K562 (cell line): Measurements from ENCODE around the gene RHEBL1. TPM values are rescaled to one million over a fixed set of nuclear protein-coding genes. Genes with fewer than 3 reads are reported as not detected.

Source experiments
- ATAC-seq: fragments of 200-7000 bp; cut with Tn5 transposase; 3 replicates; pipeline ENCODE4 v1.9.1; 2020; ENCODE audit warnings: moderate library complexity
- BruUV-seq: library from RNA; stranded (reverse); fragments of 400-500 nt; replicated peaks from 2 replicates; lab custom pipeline; 2021; lab: Mats Ljungman, UMichigan
- CTCF ChIA-PET: fragments of 300-600 bp; formaldehyde crosslinking; extraction: SDS; loops from one replicate; lab custom pipeline; 2021; ENCODE audit warnings: low intra/inter-chr PET ratio; lab: Yijun Ruan, JAX
- POLR2A ChIA-PET: fragments of 300-600, 350-650 bp; sonication (Branson Sonifier 250); formaldehyde crosslinking; extraction: SDS; loops from one replicate; lab custom pipeline; 2021; ENCODE audit warnings: antibody characterized with exemption, inconsistent platforms; lab: Yijun Ruan, JAX
- DNase-seq, 4 experiments: peaks; one replicate each; pipeline versions ENCODE4 v3.0.0 to v3.0.0-alpha.2; 2011 to 2018; ENCODE audit warnings: low spot score in 3 of 4, mixed read lengths in 3 of 4; ENCODE audit errors: extremely low read depth in 1 of 4
- FAIRE-seq: peaks from 2 replicates; lab custom pipeline; 2011; peaks lifted over from hg19 to GRCh38; lab: Jason Lieb, UNC
- H2AFZ ChIP-seq: 2 replicates; pipeline ENCODE4 v1.6.0; 2011; ENCODE audit warnings: low read depth, low read length, control low read depth, inconsistent platforms
- H3K27ac ChIP-seq: fragments of 200-600 bp; 3 replicates; pipeline ENCODE4 v1.8.0; 2011; ENCODE audit warnings: low read depth, mild to moderate bottlenecking, control low read depth, inconsistent platforms, low read length, moderate library complexity, mixed read lengths; ENCODE audit errors: extremely low read depth
- H3K27me3 ChIP-seq, 2 experiments: fragments of 300-600 bp in 1 of 2; 2 replicates in 1 of 2; 3 replicates in 1 of 2; pipeline versions ENCODE4 v1.6.0 to v1.8.0; 2011; ENCODE audit warnings: inconsistent platforms in 2 of 2, low read length in 2 of 2, mild to moderate bottlenecking in 1 of 2, mixed read lengths in 1 of 2, moderate library complexity in 1 of 2; ENCODE audit not compliant: control insufficient read depth in 2 of 2, insufficient read depth in 2 of 2
- H3K36me3 ChIP-seq: fragments of 300-600 bp; 3 replicates; pipeline ENCODE4 v1.8.0; 2011; ENCODE audit warnings: mild to moderate bottlenecking, low read length, inconsistent platforms; ENCODE audit not compliant: control insufficient read depth, insufficient read depth
- H3K4me1 ChIP-seq, 2 experiments: fragments of 200-600 bp in 1 of 2; replicated peaks in 1 of 2; 2 replicates in 1 of 2; 3 replicates in 1 of 2; pipeline versions ENCODE4 v1.5.1 to v1.8.0; 2011; ENCODE audit warnings: inconsistent platforms in 2 of 2, low read length in 2 of 2, mild to moderate bottlenecking in 1 of 2, mixed read lengths in 1 of 2, moderate library complexity in 1 of 2; ENCODE audit not compliant: control insufficient read depth in 2 of 2, insufficient read depth in 2 of 2
- H3K4me2 ChIP-seq: 2 replicates; pipeline ENCODE4 v1.6.1; 2011; ENCODE audit warnings: low read length, control low read depth, inconsistent platforms, mixed read lengths; ENCODE audit not compliant: insufficient read depth
- H3K4me3 ChIP-seq: fragments of 200-600 bp; sonication (generic), shearing (Covaris generic); 2 replicates; pipeline ENCODE4 v1.5.1; 2016; ENCODE audit warnings: control low read depth, inconsistent platforms
- H3K79me2 ChIP-seq: fragments of 200-600 bp; 3 replicates; pipeline ENCODE4 v1.8.0; 2011; ENCODE audit warnings: low read length, inconsistent platforms; ENCODE audit not compliant: control insufficient read depth, insufficient read depth
- H3K9ac ChIP-seq, 2 experiments: 2 replicates each; pipeline versions ENCODE4 v1.6.0 to v1.6.1; 2011; ENCODE audit warnings: low read depth in 2 of 2, low read length in 2 of 2, control low read depth in 1 of 2, inconsistent platforms in 1 of 2, mild to moderate bottlenecking in 1 of 2, mixed read lengths in 1 of 2; ENCODE audit not compliant: insufficient read depth in 1 of 2
- H3K9me1 ChIP-seq: one replicate; pipeline ENCODE4 v1.6.0; 2011; ENCODE audit warnings: inconsistent platforms, mild to moderate bottlenecking, low read length, moderate library complexity; ENCODE audit not compliant: control insufficient read depth, insufficient read depth
- H3K9me3 ChIP-seq: replicated peaks from 2 replicates; pipeline ENCODE4 v1.5.1; 2011; ENCODE audit warnings: low read depth, low read length, inconsistent platforms; ENCODE audit not compliant: control insufficient read depth, insufficient read depth
- H4K20me1 ChIP-seq: replicated peaks from 2 replicates; pipeline ENCODE4 v1.6.1; 2011; ENCODE audit warnings: low read length, inconsistent platforms, mixed read lengths; ENCODE audit not compliant: control insufficient read depth, insufficient read depth
- AFF4 ChIP-seq: sonication (generic); formaldehyde crosslinking; IDR thresholded peaks from 2 replicates; pipeline ENCODE4 v1.8.0; 2023; ENCODE audit warnings: mild to moderate bottlenecking, missing genetic modification reagents
- E2F4 ChIP-seq: sonication (generic); formaldehyde crosslinking; IDR thresholded peaks from 2 replicates; pipeline ENCODE4 v1.8.0; 2022; ENCODE audit warnings: mild to moderate bottlenecking, low read depth, missing genetic modification reagents
- ELF1 ChIP-seq: fragments of 200-800 bp; sonication (Bioruptor generic); IDR thresholded peaks from 2 replicates; pipeline ENCODE4 v1.6.1; 2016; ENCODE audit warnings: missing genetic modification characterization, missing compliant biosample characterization
- ETV6 ChIP-seq, 3 experiments: fragments of 150-350 bp in 1 of 3; sonication (generic) in 1 of 3; formaldehyde crosslinking in 1 of 3; IDR thresholded peaks; 2 replicates each; pipeline versions ENCODE4 v1.6.1 to v1.8.0; 2014 to 2022; ENCODE audit warnings: borderline replicate concordance in 2 of 3, low read depth in 2 of 3, antibody characterized with exemption in 1 of 3, low read length in 1 of 3, mild to moderate bottlenecking in 1 of 3, missing genetic modification reagents in 1 of 3
- HMGN3 ChIP-seq: IDR thresholded peaks from 2 replicates; pipeline ENCODE4 v1.6.1; 2011; ENCODE audit warnings: borderline replicate concordance, low read depth, mild to moderate bottlenecking, mixed read lengths, low read length; ENCODE audit not compliant: insufficient read length; ENCODE audit errors: extremely low read depth
- NBN ChIP-seq: fragments of 450-650 bp; IDR thresholded peaks from 2 replicates; pipeline ENCODE4 v1.6.1; 2016; ENCODE audit warnings: low read depth, mild to moderate bottlenecking
- PHF21A ChIP-seq: fragments of 450-650 bp; IDR thresholded peaks from 2 replicates; pipeline ENCODE4 v1.6.1; 2017; ENCODE audit warnings: low read depth, borderline replicate concordance
- SMARCA4 ChIP-seq: fragments of 450-650 bp; IDR thresholded peaks from 2 replicates; pipeline ENCODE4 v1.6.1; 2016
- TAL1 ChIP-seq: fragments of 450-650 bp; IDR thresholded peaks from 2 replicates; pipeline ENCODE4 v1.6.1; 2016; ENCODE audit warnings: mild to moderate bottlenecking
- ZNF431 ChIP-seq: sonication (generic); formaldehyde crosslinking; IDR thresholded peaks from 2 replicates; pipeline ENCODE4 v1.8.0; 2022; ENCODE audit warnings: mild to moderate bottlenecking, missing genetic modification reagents
- WGBS: fragments of 100-300 bp; shearing (Covaris generic); methylation state at CpG from one replicate; pipeline ENCODE4 v1.1.6; 2016; ENCODE audit warnings: low coverage, mixed read lengths; ENCODE audit not compliant: insufficient coverage; ENCODE audit errors: missing lambda C conversion rate; 5-methylcytosine and 5-hydroxymethylcytosine counted together
- in situ Hi-C: fragments of 300-500 bp; cut with MboI; formaldehyde crosslinking; loops from 4 replicates; pipeline ENCODE4 v1.15.0; 2018; ENCODE audit warnings: inconsistent platforms, mixed read lengths
- intact Hi-C: fragments of 100-400 bp; cut with micrococcal nuclease; formaldehyde crosslinking; loops from 2 replicates; pipeline ENCODE4 v1.14.2; 2022
- polyA plus RNA-seq, 8 experiments: library from polyadenylated mRNA; depleted of rRNA in 4 of 8; stranded (reverse) in 5 of 8; unstranded in 3 of 8; fragments of >200 nt; fragmentation: Nextera tagmentation in 2 of 8; fragmentation: Illumina TruSeq in 1 of 8; extraction: Ambion mirVana in 2 of 8; extraction: Trizol in 1 of 8; gene quantifications; 2 replicates each; pipeline versions ENCODE4 v1.2.1 to v1.2.3, GENCODE V29; 2011 to 2014; ENCODE audit warnings: inconsistent platforms in 1 of 8, missing spikeins in 1 of 8
- total RNA-seq, 7 experiments: library from RNA; depleted of rRNA in 6 of 7; stranded (reverse); fragments of >200 nt in 6 of 7; fragmentation: Illumina TruSeq in 2 of 7; extraction: Trizol in 2 of 7; gene quantifications; 2 replicates each; pipeline versions ENCODE4 v1.2.1 to v1.2.3, GENCODE V29; 2011 to 2021; ENCODE audit warnings: low replicate concordance in 1 of 7

The RHEBL1 gene
- total and polyA plus RNA-seq, 9 of the 15 experiments (the other 6 are each of a cell fraction or from before 2014, with no cell fraction given), result 4.3 to 36.1 (median 8.2) TPM

DNA sequence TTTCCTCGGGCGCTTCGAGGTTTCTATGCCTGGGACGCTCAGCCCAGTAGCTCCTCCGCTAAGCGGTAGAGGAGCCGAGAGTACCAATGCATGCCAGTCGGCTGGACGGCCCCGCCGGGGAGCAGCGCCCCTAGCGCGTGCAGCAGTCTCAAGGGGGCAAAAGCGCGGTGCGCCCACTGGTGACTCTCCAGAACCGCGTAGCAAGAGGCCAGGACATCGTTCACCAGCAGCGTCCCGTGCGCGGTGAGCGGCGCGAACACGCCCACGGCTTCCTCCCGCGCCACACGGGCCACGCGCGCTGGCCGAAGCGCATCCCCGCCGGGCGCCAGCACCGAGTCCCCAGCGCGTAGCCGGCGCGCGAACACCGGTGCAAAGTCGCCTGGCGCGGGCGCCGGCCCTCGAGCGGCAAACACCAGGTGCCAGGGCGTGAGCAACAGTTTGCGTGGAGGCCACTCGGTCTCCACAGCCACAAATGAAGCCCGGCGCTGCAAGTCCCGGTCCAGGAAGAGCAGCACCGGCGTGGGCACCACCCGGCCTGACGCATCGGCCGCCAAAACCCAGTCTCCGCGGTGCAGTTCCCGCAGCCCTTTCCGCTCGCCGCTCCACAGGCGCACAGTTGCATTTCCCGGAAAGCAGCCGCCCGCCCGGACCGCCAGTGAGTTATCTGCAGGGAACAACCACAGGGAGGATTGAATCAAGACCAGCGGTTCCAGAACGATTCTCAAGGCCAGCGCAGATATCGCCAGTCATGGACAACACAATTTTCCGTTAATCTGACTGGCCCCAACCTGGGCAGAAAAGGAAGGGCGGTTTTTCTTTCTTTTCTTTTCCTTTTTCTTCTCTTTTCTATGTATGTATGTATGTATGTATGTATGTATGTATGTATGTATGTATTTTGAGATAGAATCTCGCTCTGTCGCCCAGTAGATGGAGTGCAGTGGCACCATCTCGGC is 20.3 kb upstream of the RHEBL1 start (continued):
- TF ChIP-seq E2F4 (CRISPR knock-in tag) (0 out of 2 replicates have a peak, but pooled peaks have one; percentile 70), ZNF431 (CRISPR knock-in tag) (peak; percentile 76), SMARCA4 (peak; percentile 82), PHF21A (peak; percentile 83; the same call in 1 of the 2 replicates), HMGN3 (peak; percentile 89)

DNA sequence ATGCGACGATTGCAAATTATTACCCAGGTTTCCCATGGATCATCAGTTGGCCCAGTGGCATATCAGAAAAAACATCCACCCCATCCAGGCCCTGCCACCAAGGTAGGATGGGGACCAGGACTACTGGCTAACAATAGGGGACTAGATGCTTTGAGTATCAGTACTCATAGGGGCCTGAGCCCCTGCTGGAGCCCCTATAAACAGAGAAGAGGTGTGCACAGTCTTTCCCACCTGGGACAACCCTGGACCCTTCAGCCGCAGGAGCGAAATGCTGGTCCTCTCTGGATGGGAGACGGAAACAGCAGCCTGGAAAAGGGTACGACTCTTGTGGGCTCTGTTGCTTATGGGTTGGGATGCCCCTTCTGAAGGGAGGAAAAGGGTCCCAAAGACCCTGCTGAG is 19.2 kb upstream of the RHEBL1 start:
- no peak for FAIRE-seq
- H3K36me3 ChIP-seq, result no peaks in the 10 kb centered on the region
- 56% methylated on average over 4 of the region's 6 CpGs for WGBS
- intact Hi-C loops, result loop anchor here (1.0 to 2.0 kb wide), 3 partner anchors 25 to 146 kb away; no protein-coding TSS in a partner anchor
- in situ Hi-C loops, result no loop called here
- peaks cover 54 to 62% of the 10 kb centered on the region in 2 experiments for H3K4me1 ChIP-seq
- no peaks in the 10 kb centered on the region for H4K20me1 ChIP-seq
- H3K4me3 ChIP-seq, result no peak overlapping the region
- peak; percentile 34; the same call in 1 of the 2 replicates for TF ChIP-seq ELF1 (tag)
- TF ChIP-seq ETV6 (IDR thresholded peaks at IDR 0.05; ENCODE audit: borderline replicate concordance in 1 of 2, low read depth in 2 of 2, low read length in 1 of 2), result 0 out of 4 replicates have a peak, but pooled peaks of 1 of the 2 experiments have one; percentile 11
- no peak for TF ChIP-seq ETV6 (CRISPR knock-in tag; IDR thresholded peaks at IDR 0.05; ENCODE audit: borderline replicate concordance)
- TF ChIP-seq AFF4, result no peak
- TF ChIP-seq TAL1, result no peak
- no peak for TF ChIP-seq NBN
- TF ChIP-seq, all 486 proteins: peak for 2
- ChIA-PET CTCF (interaction anchor here (1.0 to 2.3 kb wide), 3 partner anchors 25 to 146 kb away, joined by 6 to 21 read pairs (median 14); no protein-coding TSS in a partner anchor), POLR2A (interaction anchor here (0.6 to 4.6 kb wide), 17 partner anchors 10 to 178 kb away, joined by 3 to 61 read pairs (median 5); partner anchors contain the start of genes LMBR1L, RHEBL1 and TUBA1B)
- peaks cover 7% of the 10 kb centered on the region; the same call in 1 of the 3 replicates for H3K79me2 ChIP-seq
- peak overlapping the region; percentile 13; the same call in 1 of the 2 replicates for H2AFZ ChIP-seq
- no TSS peak for BruUV-seq
- H3K4me2 ChIP-seq, result peak overlapping the region; percentile 75; the same call in 1 of the 2 replicates
- H3K9ac ChIP-seq, result peak overlapping the region in 1 of 2 experiments; percentile 68; a peak in 1 of 4 replicates
- H3K27me3 ChIP-seq, result no peaks in the 10 kb centered on the region
- ATAC-seq (no peak), DNase-seq (no peak)
- no peaks in the 10 kb centered on the region for H3K9me1 ChIP-seq
- H3K27ac ChIP-seq, result no peak overlapping the region
- H3K9me3 ChIP-seq, result no peaks in the 10 kb centered on the region
